NCI-H345 treated with DMSO at 0.1 percent for 48 hours (cell line): ENCODE measurements around the gene C1QTNF8.

Experiments used
- DNase-seq: peaks from one replicate; lab custom pipeline; 2025; ENCODE audit not compliant: unreplicated experiment; lab: John Stamatoyannopoulos, UW

Gene C1QTNF8

GRCh38 chr16:1047801-1048200, 48.2 kb downstream of the C1QTNF8 start:
- no peak for DNase-seq

- DNase-seq = no peak
Observed at GRCh38 chr16:1047123-1047522, 48.9 kb downstream of the C1QTNF8 start.

GRCh38 chr16:1045993-1046911, 49.8 kb downstream of the C1QTNF8 start:
- no peak for DNase-seq

GRCh38 chr16:1045310-1045992, 50.6 kb downstream of the C1QTNF8 start:
- no peak for DNase-seq

GRCh38 chr16:1044460-1045309, 51.4 kb downstream of the C1QTNF8 start:
- no peak for DNase-seq

- DNase-seq = no peak
Observed at GRCh38 chr16:1043881-1044451, 52.1 kb downstream of the C1QTNF8 start.

GRCh38 chr16:1042866-1043265, 53.2 kb downstream of the C1QTNF8 start:
- DNase-seq = peak; percentile 39

- DNase-seq = no peak
Observed at GRCh38 chr16:1042049-1042744, 53.8 kb downstream of the C1QTNF8 start.

GRCh38 chr16:1040346-1040745, 55.7 kb downstream of the C1QTNF8 start:
- DNase-seq = no peak

- DNase-seq = no peak
Observed at GRCh38 chr16:1039762-1040161, 56.3 kb downstream of the C1QTNF8 start.

GRCh38 chr16:1038932-1039331, 57.1 kb downstream of the C1QTNF8 start:
- DNase-seq = no peak
